ENCODE measurements around the gene ZC4H2. TPM values are rescaled to one million over a fixed set of nuclear protein-coding genes. Genes with fewer than 3 reads are reported as not detected.
A peak's percentile ranks its signal among the peaks of the same experiment; 100 is the strongest.
"Not testable (repeated sequence)": the region's sequence is repeated elsewhere in the genome, so short reads cannot be mapped to it uniquely, and the experiment has no call there.

Gene ZC4H2
- total RNA-seq, 1 donor from 2014 or later = 6.7 TPM

GRCh38 chrX:64908121-64908520 lies 68.1 kb downstream of the ZC4H2 start:
- no peak for TF ChIP-seq CTCF (IDR thresholded peaks at IDR 0.05)
- no peaks in the 10 kb centered on the region for H3K4me1 ChIP-seq
- H3K27me3 ChIP-seq = no peaks in the 10 kb centered on the region
- ATAC-seq (no peak), DNase-seq (no peak)
- no peak overlapping the region for H3K27ac ChIP-seq
- no peaks in the 10 kb centered on the region for H3K36me3 ChIP-seq
- no peak overlapping the region for H3K4me3 ChIP-seq
- H3K9me3 ChIP-seq = no peaks in the 10 kb centered on the region
- intact Hi-C loops (cut with DNase I) = no loop called here

GRCh38 chrX:64894454-64895038 lies 81.7 kb downstream of the ZC4H2 start:
- no peak for DNase-seq
- intact Hi-C loops (cut with DNase I) = no loop called here
- H3K27ac ChIP-seq = no peak overlapping the region
- H3K36me3 ChIP-seq = no peaks in the 10 kb centered on the region
- peak; percentile 36 for TF ChIP-seq CTCF (IDR thresholded peaks at IDR 0.05)
- ATAC-seq = peak; percentile 62
- no peaks in the 10 kb centered on the region for H3K4me1 ChIP-seq
- H3K4me3 ChIP-seq = no peak overlapping the region
- no peaks in the 10 kb centered on the region for H3K27me3 ChIP-seq
- no peaks in the 10 kb centered on the region for H3K9me3 ChIP-seq

GRCh38 chrX:64885850-64886249 lies 90.4 kb downstream of the ZC4H2 start:
- Histone ChIP-seq H3K36me3 (no peaks in the 10 kb centered on the region), H3K4me1 (no peaks in the 10 kb centered on the region), H3K4me3 (no peak overlapping the region), H3K9me3 (no peaks in the 10 kb centered on the region), H3K27ac (no peak overlapping the region), H3K27me3 (no peaks in the 10 kb centered on the region)
- ATAC-seq (no peak), DNase-seq (no peak)
- peak; percentile 50 for TF ChIP-seq CTCF (IDR thresholded peaks at IDR 0.05)
- intact Hi-C loops (cut with DNase I) = no loop called here

- H3K9me3 ChIP-seq; intact Hi-C loops (cut with DNase I); H3K27me3 ChIP-seq; ATAC-seq; H3K36me3 ChIP-seq; H3K4me1 ChIP-seq; H3K27ac ChIP-seq; H3K4me3 ChIP-seq; DNase-seq: not testable (repeated sequence)
Measured at GRCh38 chrX:64878709-64879108, 97.5 kb downstream of the ZC4H2 start.

- intact Hi-C loops (cut with DNase I) = no loop called here
- Histone ChIP-seq H3K9me3 (no peaks in the 10 kb centered on the region), H3K4me3 (no peak overlapping the region), H3K4me1 (no peaks in the 10 kb centered on the region), H3K36me3 (no peaks in the 10 kb centered on the region), H3K27me3 (no peaks in the 10 kb centered on the region), H3K27ac (no peak overlapping the region)
- TF ChIP-seq CTCF (IDR thresholded peaks at IDR 0.05) = no peak
- DNase-seq = no peak
- no peak for ATAC-seq
Measured at GRCh38 chrX:64867217-64867616, 109.0 kb downstream of the ZC4H2 start.

Other genes starting within 250 kb of the ZC4H2 start
- gene ZC3H12B, start 58.4 kb upstream of the ZC4H2 start, total RNA-seq = 1.8 TPM

Measured in upper lobe of right lung (tissue), 1 donor.